ENCODE measurements around the gene PLXNC1.

Gene PLXNC1

DNA sequence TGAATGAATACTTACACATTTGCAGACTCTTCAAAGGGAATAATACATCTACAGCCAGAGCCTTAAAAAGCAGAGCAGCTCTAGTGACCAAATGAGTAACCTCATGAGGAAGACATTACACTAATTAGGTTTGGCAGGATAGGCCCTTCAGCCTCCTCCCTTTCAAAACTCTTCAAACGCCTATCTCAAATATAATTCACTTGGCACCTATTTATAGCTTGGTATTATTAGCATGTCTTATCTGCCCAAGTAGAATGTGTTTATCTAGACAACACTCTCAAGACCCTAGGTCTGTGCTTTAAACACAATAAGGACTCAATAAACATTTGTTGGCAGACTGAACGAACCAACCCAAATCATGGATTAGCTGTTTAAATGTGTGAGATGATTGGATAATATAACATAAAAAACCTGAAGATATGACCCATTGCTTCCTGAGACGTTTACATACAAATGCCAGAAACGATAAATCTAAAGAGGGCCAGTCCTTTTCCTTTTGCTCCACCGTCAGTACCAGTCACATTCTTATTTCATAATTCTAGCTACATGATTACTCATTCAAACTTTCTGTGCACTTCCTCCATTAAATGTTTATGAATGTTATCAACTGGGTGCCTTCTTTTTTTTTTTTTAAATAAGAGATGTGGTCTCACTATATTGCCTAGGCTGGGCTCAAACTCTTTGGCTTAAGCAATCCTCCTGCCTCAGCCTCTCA is 188.0 kb downstream of the PLXNC1 start:
- peak in 1 of 2 experiments; percentile 15 for DNase-seq (ENCODE audit: low read depth in 1 of 2, low spot score in 1 of 2)
- no peak overlapping the region for H3K27ac ChIP-seq (replicated peaks)
- H3K27me3 ChIP-seq (ENCODE audit: insufficient read depth, poor library complexity, severe bottlenecking) = no peaks in the 10 kb centered on the region
- H3K4me3 ChIP-seq (replicated peaks; ENCODE audit: insufficient read depth, low read length) = no peak overlapping the region
- TF ChIP-seq SPI1 (IDR thresholded peaks at IDR 0.05; ENCODE audit: borderline replicate concordance, low read depth) (no peak), POLR2AphosphoS5 (IDR thresholded peaks at IDR 0.05; ENCODE audit: low read depth) (no peak), GABPA (IDR thresholded peaks at IDR 0.05; ENCODE audit: low read depth) (no peak)
- TF ChIP-seq, protein P1, sequence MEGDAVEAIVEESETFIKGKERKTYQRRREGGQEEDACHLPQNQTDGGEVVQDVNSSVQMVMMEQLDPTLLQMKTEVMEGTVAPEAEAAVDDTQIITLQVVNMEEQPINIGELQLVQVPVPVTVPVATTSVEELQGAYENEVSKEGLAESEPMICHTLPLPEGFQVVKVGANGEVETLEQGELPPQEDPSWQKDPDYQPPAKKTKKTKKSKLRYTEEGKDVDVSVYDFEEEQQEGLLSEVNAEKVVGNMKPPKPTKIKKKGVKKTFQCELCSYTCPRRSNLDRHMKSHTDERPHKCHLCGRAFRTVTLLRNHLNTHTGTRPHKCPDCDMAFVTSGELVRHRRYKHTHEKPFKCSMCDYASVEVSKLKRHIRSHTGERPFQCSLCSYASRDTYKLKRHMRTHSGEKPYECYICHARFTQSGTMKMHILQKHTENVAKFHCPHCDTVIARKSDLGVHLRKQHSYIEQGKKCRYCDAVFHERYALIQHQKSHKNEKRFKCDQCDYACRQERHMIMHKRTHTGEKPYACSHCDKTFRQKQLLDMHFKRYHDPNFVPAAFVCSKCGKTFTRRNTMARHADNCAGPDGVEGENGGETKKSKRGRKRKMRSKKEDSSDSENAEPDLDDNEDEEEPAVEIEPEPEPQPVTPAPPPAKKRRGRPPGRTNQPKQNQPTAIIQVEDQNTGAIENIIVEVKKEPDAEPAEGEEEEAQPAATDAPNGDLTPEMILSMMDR (IDR thresholded peaks at IDR 0.05; ENCODE audit: insufficient read depth, low read length) = no peak
- TF ChIP-seq, protein P2, sequence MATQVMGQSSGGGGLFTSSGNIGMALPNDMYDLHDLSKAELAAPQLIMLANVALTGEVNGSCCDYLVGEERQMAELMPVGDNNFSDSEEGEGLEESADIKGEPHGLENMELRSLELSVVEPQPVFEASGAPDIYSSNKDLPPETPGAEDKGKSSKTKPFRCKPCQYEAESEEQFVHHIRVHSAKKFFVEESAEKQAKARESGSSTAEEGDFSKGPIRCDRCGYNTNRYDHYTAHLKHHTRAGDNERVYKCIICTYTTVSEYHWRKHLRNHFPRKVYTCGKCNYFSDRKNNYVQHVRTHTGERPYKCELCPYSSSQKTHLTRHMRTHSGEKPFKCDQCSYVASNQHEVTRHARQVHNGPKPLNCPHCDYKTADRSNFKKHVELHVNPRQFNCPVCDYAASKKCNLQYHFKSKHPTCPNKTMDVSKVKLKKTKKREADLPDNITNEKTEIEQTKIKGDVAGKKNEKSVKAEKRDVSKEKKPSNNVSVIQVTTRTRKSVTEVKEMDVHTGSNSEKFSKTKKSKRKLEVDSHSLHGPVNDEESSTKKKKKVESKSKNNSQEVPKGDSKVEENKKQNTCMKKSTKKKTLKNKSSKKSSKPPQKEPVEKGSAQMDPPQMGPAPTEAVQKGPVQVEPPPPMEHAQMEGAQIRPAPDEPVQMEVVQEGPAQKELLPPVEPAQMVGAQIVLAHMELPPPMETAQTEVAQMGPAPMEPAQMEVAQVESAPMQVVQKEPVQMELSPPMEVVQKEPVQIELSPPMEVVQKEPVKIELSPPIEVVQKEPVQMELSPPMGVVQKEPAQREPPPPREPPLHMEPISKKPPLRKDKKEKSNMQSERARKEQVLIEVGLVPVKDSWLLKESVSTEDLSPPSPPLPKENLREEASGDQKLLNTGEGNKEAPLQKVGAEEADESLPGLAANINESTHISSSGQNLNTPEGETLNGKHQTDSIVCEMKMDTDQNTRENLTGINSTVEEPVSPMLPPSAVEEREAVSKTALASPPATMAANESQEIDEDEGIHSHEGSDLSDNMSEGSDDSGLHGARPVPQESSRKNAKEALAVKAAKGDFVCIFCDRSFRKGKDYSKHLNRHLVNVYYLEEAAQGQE (IDR thresholded peaks at IDR 0.05; ENCODE audit: insufficient replicate concordance, low read depth) = no peak

DNA sequence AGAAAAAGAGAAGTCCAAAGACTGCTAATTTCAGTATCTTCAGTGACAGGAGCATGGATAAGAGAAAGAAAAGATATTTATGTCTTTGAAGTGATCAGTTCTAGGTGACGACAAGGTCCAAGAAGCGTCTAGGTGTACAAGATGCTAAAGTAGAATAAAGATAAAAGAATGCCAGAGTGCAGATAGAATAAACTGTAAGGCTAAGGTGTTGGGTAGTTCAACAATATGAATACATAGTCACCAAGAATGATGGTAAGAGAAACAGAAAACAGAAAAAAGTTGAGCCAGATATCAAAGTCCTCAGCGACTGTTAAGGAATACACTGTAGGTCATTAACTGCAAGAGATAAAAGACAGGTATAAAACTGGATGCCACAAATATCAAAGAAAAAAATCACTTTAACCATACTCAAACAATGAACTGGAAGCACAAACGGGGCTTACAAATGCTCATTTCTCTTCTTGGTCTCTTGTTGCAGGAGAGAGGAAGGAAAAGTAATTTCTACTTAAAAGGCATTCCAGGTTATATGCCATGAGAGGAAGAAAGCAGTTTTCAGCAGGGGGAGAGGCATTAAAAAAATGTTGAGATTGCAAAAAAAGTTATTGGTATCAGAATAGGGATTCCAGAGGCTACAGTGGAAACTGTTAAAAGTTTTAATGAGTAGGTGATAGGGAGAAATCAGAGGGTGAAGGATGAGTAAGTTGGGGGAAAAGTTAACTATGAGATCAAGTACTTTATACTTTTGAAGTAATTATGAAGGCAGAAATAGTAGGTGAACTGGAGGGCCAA is 189.8 kb downstream of the PLXNC1 start:
- TF ChIP-seq, protein P2 (IDR thresholded peaks at IDR 0.05; ENCODE audit: insufficient replicate concordance, low read depth) = no peak
- TF ChIP-seq, protein P1 (IDR thresholded peaks at IDR 0.05; ENCODE audit: insufficient read depth, low read length) = no peak
- no peak for TF ChIP-seq POLR2AphosphoS5 (IDR thresholded peaks at IDR 0.05; ENCODE audit: low read depth)
- no peak for TF ChIP-seq GABPA (IDR thresholded peaks at IDR 0.05; ENCODE audit: low read depth)
- TF ChIP-seq SPI1 (IDR thresholded peaks at IDR 0.05; ENCODE audit: borderline replicate concordance, low read depth) = no peak
- no peak for DNase-seq (ENCODE audit: low read depth in 1 of 2, low spot score in 1 of 2)
- H3K27me3 ChIP-seq (ENCODE audit: insufficient read depth, poor library complexity, severe bottlenecking) = no peaks in the 10 kb centered on the region
- no peak overlapping the region for H3K27ac ChIP-seq (replicated peaks)
- no peak overlapping the region for H3K4me3 ChIP-seq (replicated peaks; ENCODE audit: insufficient read depth, low read length)

DNA sequence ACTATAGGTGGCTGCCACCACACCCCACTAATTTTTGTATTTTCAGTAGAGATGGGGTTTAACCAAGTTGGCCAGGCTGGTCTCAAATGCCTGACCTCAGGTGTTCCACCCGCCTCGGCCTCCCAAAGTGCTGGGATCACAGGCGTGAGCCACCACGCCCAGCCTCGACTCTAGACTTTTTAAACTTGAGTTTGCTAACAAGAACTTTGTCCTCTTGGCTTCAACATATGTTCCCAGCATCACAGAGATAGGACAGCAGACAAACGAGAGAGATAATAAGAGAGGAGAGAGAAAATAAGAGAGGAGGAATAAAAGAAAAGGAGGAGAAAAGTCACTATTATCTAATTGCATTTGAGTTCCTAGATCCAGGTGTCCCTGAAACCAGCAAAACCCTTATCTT is 192.2 kb downstream of the PLXNC1 start:
- TF ChIP-seq, protein P1 (IDR thresholded peaks at IDR 0.05; ENCODE audit: insufficient read depth, low read length) = no peak
- no peak for TF ChIP-seq SPI1 (IDR thresholded peaks at IDR 0.05; ENCODE audit: borderline replicate concordance, low read depth)
- TF ChIP-seq, protein P2 (IDR thresholded peaks at IDR 0.05; ENCODE audit: insufficient replicate concordance, low read depth) = no peak
- TF ChIP-seq GABPA (IDR thresholded peaks at IDR 0.05; ENCODE audit: low read depth) = no peak
- TF ChIP-seq POLR2AphosphoS5 (IDR thresholded peaks at IDR 0.05; ENCODE audit: low read depth) = no peak
- DNase-seq (ENCODE audit: low read depth in 1 of 2, low spot score in 1 of 2) = no peak
- no peak overlapping the region for H3K4me3 ChIP-seq (replicated peaks; ENCODE audit: insufficient read depth, low read length)
- no peak overlapping the region for H3K27ac ChIP-seq (replicated peaks)
- no peaks in the 10 kb centered on the region for H3K27me3 ChIP-seq (ENCODE audit: insufficient read depth, poor library complexity, severe bottlenecking)

Data from HL-60 (cell line).